Right renal pelvis (tissue), 4 donors: ENCODE data around the gene ABCC4. TPM values are rescaled to one million over a fixed set of nuclear protein-coding genes. Genes with fewer than 3 reads are reported as not detected.

Experiments
- DNase-seq, 4 donors: peaks; one replicate each; pipeline ENCODE4 v3.0.0-alpha.2; 2013; ENCODE audit warnings: low read depth in 4 of 4, low spot score in 3 of 4, missing footprints in 1 of 4
- polyA plus RNA-seq, 4 donors: library from polyadenylated mRNA; unstranded; fragments of 120-200 nt; gene quantifications; one replicate each; pipeline ENCODE4 v1.2.1, GENCODE V29; 2013; ENCODE audit not compliant: insufficient read length in 4 of 4

ABCC4 gene
- polyA plus RNA-seq, 4 donors = 19.3 to 24.0 (median 22.4) TPM

- no peak for DNase-seq
These were observed 280.8 kb downstream of the ABCC4 start for GRCh38 chr13:95020298-95020987.

DNA sequence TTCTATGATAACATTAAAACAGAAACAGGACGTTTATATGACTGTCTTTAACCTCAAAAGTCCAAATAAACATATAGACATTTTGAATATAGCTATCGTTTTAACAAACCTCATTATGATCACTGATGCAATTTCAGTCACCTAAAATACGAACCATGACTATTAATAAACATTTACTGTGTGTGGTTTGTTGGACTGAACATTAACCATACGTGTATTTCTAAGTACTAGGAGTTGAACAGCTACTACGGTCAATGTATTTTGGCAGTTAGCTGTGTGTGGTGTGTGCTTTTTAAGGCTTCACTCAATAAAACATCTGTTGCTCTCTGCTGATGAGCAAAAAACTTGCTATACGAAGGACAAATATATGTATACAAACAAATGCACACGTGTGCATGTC, 281.4 kb downstream of the ABCC4 start:
- no peak for DNase-seq

DNA sequence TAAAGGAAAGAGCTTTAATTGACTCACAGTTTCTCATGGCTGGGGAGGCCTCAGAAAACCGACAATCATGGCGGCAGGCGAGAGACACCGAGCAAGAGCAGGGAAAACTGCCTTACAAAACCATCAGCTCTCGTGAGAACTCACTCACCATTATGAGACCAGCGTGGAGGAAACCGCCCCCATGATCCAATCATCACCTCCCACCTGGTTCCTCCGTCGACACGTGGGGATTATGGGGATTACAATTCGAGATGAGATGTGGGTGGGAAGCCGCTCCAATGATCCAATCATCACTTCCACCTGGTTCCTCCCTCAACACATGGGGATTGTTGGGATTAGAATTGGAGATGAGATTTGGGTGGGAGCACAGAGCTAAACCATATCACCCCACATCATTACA, 293.9 kb downstream of the ABCC4 start:
- DNase-seq = no peak

DNA sequence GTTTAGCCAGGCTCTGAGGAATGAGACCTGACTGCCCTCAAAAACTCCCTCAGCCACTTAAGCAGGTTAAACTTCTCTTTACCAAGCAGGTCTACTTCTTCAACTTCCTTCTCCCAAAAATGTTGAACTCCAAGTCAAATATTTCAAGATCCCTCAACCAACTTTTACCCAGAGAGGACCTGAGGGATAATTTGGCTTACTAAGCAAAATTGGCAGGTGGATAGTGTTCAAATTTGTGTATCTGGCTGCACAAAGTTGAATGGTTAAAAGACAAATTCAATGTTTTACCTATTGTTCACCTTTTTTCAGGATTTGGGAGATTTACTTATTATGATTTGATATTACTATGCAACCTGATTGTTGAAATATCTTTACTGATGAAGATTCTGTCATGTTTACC, 296.0 kb downstream of the ABCC4 start:
- DNase-seq = no peak

DNA sequence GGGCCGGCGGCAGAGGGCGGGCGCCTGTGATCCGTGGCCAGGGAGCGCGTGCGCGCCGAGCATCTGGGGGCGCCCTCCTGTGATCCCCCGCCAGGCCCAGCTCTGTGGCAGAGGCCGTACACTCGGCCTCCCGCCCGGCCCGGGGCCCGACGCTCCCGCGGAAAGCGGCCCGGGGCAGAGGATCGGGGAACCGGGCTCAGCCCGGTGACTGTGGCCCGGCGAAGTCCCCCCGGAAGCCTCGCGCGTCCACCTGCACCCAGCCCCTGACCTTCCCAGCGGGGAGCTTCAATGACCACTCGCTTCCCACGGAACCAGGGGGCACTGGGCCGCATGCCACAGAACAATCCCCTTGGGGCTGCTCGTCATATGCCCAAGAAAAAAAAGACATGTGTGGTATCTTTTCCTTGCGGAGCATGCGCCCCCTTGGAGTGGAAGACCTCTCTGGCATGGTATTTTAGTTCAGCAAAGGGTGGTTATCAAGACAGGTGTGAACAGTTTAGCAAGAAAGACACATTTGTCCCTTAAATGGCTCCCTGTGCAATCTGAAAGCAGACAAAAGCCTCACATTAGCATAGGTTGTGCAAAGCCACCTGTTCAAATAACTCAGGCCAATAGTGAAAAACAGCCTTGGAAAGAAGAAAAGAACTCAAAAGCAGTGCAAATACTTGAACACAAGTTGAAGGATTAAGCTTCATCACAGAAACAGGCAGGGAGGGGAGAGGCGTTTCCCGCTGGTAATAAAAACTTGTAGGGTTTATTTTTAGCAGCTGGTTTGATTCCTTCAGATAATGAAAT, 298.0 kb downstream of the ABCC4 start:
- DNase-seq = peak in 1 of 4 donors; percentile 7

DNA sequence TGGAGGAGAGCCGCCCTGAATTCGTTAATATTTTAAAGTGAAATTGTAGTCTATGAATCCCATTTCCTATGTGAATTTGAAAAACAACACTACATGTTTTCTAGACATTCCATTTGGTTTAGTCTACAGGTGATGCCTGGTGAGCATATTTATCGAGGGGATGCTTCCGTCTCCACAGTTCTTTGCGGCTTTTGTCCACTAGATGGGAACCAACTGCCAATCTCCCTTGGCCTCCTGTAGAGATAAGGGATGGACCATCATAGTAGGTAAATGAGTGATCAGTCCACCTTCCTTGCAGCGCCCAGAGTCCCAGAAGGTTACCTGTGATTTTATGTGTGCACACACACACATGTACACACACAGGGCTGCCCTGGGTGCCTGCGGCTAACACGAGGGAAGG, 299.1 kb downstream of the ABCC4 start:
- DNase-seq = no peak

- DNase-seq = no peak
These were observed 301.4 kb downstream of the ABCC4 start for GRCh38 chr13:94999871-95000270.

GRCh38 chr13:94997126-94997525, 304.1 kb downstream of the ABCC4 start:
- DNase-seq = no peak

DNA sequence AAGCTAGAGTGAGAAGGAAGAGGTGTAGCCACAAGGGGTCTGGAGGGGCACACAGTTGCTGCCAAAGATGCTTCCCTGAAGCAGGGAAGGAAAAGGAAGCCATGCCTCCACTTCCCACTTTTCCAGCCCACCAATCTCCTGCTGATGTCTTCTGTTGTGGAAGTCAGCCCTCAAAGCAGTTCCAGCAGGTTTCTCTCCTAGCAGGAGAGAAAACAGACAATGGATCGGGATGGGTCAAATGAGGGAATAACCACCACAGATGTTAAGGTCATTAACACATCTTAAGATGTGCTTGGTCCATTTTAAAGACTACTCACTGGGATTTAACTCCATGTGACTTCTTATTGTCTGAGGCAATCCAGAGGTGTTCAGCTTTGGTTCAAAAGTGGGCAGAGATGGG, 304.8 kb downstream of the ABCC4 start:
- no peak for DNase-seq

DNA sequence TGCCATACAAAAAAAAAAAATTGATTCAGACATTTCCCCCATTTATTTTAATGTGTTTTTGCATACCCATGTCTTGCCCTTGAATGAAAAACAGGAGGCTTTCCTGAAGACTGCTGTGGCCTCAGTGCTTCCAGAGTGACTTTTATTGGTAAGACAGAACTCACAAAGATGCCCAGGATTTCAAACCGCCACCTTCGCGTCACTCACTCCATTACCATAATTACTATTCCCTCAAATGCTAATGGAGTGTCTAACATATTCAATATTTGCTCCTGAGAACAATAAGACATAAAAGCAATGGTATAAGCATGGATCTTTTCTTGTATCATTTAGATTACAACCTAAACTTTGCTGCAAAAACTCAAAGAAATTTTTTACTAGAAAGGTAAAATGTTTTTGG, 306.7 kb downstream of the ABCC4 start:
- DNase-seq = no peak

DNA sequence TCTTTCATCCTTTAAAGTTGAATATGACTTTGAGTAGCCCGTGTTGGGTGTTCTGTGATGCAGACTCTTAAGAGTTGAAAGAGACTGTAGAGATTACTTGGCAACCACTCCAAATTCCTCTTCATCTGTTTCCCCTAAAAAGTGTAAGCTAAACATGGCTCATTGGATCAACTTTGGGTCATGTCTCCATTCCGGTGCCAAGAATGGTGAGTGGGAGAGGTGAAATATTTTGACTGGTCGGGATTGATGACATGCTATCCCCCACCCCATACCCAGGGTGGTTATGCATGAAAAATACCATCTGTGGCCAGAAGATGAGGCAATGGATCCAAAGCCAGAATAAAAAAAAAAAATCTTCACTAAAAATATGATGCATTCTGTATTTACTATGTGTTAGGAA, 307.6 kb downstream of the ABCC4 start:
- DNase-seq = no peak

DNA sequence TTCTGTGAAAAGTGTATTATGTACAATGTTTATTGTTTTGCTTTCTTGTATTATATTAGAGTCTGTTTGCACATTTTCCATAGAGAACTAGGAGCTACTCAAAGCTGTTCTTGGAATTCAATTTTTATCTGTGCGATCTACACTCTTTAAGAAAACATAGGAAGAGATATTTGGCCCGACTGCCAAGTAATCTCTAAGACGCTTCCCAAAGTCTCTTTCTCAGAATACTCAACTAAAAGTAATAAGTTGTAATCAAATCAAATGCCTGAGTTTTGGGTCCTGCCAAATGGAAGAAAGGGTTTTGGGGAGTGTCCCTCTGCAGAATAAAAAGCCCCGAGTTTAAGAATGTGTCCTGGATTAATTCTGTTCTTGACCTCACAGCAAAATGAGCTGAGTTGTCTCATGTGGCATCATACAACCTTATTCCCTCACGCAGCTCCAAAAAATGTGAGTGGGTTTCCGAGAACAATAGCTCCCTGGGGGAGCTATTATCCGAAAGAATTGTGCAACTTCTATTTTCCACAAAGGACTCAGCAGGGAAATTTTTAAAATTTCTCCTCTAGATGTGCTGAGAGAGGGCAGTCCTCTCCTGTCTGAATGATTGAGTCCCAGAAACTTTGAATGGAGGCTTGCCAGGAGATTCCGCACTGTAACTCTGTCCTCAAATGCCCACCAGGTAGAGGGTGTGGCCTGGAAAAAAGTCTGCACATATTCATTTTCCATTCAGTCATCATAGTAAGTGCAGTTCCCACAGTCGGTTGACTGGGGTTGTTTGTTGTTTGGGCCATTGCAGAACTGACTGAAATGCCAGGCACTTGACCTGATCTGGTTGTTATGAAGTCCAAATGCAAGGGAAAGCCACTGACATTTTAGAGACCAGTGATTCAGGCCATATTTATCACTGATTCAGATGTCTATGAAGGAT, 309.0 kb downstream of the ABCC4 start:
- DNase-seq = no peak

DNA sequence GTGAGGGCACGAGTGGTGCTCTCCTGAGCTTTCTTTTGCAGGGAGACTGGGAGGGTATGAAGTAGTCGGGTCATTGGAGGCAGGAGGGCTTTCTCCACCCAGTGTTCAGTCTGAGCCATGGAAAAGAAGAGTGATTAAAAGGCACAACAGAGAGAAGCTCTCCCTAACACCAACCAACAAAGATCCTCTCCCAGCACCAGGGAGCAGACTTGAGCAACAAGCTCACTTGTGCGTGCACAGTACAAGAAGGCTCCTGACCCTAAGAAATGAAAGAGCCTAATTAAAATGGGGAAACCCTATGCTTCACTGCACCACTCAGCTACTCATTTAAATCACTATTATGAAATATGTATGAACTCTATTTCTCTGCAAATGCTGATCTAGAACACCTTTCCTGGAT, 312.6 kb downstream of the ABCC4 start:
- DNase-seq = no peak

DNA sequence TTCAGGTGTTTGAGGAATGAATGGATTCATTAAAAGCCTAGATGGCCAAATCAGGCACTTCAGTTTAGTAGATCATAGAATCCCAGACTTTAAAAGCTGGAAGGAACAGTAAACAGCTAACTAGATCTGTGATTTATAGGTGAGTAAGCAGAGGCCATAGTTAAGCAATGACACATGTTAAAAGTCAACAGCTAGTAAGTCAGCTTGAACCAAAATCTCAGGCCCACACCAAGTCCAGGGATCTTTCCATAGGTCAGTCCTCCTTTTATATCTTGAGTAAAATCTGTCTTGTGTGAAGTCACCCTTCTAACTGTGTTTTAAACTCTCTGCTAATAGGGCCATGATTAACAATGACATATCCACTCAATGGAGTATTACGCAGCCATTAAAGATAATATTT, 313.4 kb downstream of the ABCC4 start:
- DNase-seq = no peak

- DNase-seq = no peak
These were observed 314.2 kb downstream of the ABCC4 start for GRCh38 chr13:94987081-94987480.

DNA sequence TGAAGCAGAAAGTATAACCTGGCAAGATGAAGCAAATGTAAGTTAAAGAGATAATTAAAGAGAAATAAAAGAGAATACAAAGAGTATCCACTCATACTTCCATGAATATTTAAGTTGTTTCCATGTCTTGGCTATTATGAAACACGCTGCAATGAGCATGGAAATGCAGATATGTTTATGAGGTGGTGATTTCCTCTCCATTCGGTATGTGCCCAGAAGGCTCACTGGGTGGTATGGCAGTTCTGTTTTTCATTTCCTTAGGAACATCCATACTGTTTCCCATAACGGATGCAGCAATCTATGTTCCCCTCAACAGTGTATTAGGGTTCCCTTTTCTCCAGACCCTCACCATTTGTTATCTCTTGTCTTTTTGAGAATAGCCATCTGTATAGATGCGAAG, 316.3 kb downstream of the ABCC4 start:
- no peak for DNase-seq

- no peak for DNase-seq
These were observed 322.7 kb downstream of the ABCC4 start for GRCh38 chr13:94978516-94978915.

DNA sequence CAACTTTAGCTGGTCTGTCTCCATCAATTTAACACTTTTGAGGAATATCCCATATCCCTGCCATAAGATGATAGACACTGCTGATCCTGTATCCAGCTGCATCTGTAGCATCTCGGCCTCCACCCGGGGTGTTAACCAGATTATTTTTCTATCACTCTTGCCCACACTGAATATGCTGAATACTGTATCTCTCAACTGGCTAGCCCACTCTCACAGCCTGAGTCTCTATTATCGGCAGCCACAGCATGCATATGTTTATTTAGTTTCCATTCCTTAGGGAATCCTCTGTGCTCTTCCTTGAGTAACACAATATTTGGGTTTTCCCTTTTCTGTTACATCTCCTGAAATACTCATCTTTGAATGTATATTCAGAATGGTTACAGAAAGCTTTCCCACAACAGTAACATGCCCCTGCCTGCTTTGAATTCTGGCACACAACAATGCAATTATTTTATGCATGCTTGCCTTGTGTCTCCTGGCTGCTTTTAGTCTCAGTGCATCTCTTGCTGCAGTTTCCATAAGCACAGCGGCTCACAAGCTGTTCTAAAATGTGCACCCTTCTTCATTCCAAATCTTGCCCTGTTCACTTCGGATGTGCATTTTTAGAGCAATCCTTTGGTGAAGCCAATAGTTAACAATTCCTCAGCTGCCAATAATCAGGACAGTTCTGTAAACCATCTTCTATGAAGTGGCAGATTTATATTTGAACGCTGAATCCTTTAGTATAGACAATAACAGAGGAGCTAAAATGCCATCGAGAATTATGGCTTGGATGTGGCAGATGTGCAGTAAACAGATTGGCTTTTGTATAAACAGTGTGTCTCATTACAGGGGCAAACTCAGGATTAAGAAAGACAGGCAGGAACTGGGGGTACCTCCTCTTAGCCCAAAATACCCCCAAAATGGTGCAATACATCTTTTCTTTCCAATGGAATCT, 327.0 kb downstream of the ABCC4 start:
- DNase-seq = no peak

DNA sequence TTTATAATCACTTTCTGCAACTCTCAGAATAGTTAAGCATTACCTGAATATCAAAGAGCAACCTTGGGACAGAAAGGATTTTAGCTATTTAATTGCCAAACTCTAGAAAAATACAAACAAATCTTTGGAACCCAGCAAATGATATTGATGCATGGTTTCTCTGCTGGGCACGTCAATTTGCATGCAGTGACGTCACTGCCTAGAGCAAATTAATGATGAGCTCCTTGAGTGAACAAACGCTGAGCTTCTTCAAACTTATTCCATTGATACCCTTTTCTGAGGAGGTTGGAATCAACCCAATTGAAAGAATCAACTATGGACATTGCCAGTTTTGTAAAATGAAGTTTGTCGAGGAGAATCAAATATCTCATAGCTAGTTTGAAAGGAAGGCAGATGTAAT, 329.0 kb downstream of the ABCC4 start:
- no peak for DNase-seq
